Muscle of arm (tissue), 12 donors: Measurements from ENCODE around the gene NF1. TPM values are rescaled to one million over a fixed set of nuclear protein-coding genes. Genes with fewer than 3 reads are reported as not detected.

Source experiments
- polyA plus RNA-seq, 12 donors: library from polyadenylated mRNA; unstranded; fragments of 120-200 nt; gene quantifications; one replicate each; pipeline ENCODE4 v1.2.1, GENCODE V29; 2013; ENCODE audit not compliant: insufficient read length in 12 of 12

NF1 gene
- polyA plus RNA-seq, 12 donors: 19.7 to 68.3 (median 26.6) TPM

Other genes with a start within 250 kb of the NF1 start
- 10 to 100 TPM in 11 of 12 donors, not detected in 1; 11.4 to 17.8 (median 14.3) TPM for gene TEFM, start 188.7 kb upstream of the NF1 start, polyA plus RNA-seq
- 10 to 100 TPM in 1 of 12 donors, 1 to 10 TPM in 10, not detected in 1; 3.2 to 14.5 (median 6.7) TPM for gene ADAP2, start 173.0 kb upstream of the NF1 start, polyA plus RNA-seq
- 10 to 100 TPM in 3 of 12 donors, 1 to 10 TPM in 8, not detected in 1; 3.7 to 13.8 (median 9.4) TPM for gene RNF135, start 123.9 kb upstream of the NF1 start, polyA plus RNA-seq
- 1 to 10 TPM in 2 of 12 donors, under 1 TPM in 8, not detected in 2; 0.07 to 2.1 (median 0.51) TPM for gene OMG, start 202.3 kb downstream of the NF1 start, polyA plus RNA-seq
- 10 to 100 TPM in 1 of 12 donors, 1 to 10 TPM in 9, not detected in 2; 1.1 to 20.1 (median 2.6) TPM for gene EVI2B, start 219.1 kb downstream of the NF1 start, polyA plus RNA-seq
- 1 to 10 TPM in 10 of 12 donors, not detected in 2; 1.3 to 4.2 (median 1.8) TPM for gene EVI2A, start 226.6 kb downstream of the NF1 start, polyA plus RNA-seq